Measurements from ENCODE around the gene HSD17B1.
"Not testable (repeated sequence)": the region's sequence is repeated elsewhere in the genome, so short reads cannot be mapped to it uniquely, and the experiment has no call there.

The HSD17B1 gene

GRCh38 chr17:42537826-42538451 lies 14.8 kb upstream of the HSD17B1 start:
- Histone ChIP-seq H3K9me3 (ENCODE audit: control insufficient read depth, insufficient read depth, low read length) (no peaks in the 10 kb centered on the region), H3K4me1 (ENCODE audit: control insufficient read depth, insufficient read depth, low read length) (peaks cover 17% of the 10 kb centered on the region), H3K9ac (ENCODE audit: low read depth, low read length) (no peak overlapping the region), H3K27me3 (ENCODE audit: control insufficient read depth, insufficient read depth, low read length) (peaks cover 7% of the 10 kb centered on the region; the same call in 1 of the 2 replicates), H3K27ac (ENCODE audit: low read depth, low read length) (no peak overlapping the region), H3K4me3 (ENCODE audit: low read depth, low read length) (no peak overlapping the region), H3K36me3 (ENCODE audit: control insufficient read depth, insufficient read depth, low read length) (peaks cover 19% of the 10 kb centered on the region)

GRCh38 chr17:42538482-42538881 lies 14.2 kb upstream of the HSD17B1 start:
- H3K4me1 ChIP-seq (ENCODE audit: control insufficient read depth, insufficient read depth, low read length) = peaks cover 17% of the 10 kb centered on the region
- H3K4me3 ChIP-seq (ENCODE audit: low read depth, low read length) = no peak overlapping the region
- no peaks in the 10 kb centered on the region for H3K9me3 ChIP-seq (ENCODE audit: control insufficient read depth, insufficient read depth, low read length)
- H3K9ac ChIP-seq (ENCODE audit: low read depth, low read length) = no peak overlapping the region
- peaks cover 19% of the 10 kb centered on the region for H3K36me3 ChIP-seq (ENCODE audit: control insufficient read depth, insufficient read depth, low read length)
- H3K27me3 ChIP-seq (ENCODE audit: control insufficient read depth, insufficient read depth, low read length) = peaks cover 5% of the 10 kb centered on the region; the same call in 1 of the 2 replicates
- no peak overlapping the region for H3K27ac ChIP-seq (ENCODE audit: low read depth, low read length)

- not testable (repeated sequence) for H3K4me3 ChIP-seq (ENCODE audit: low read depth, low read length); H3K27me3 ChIP-seq (ENCODE audit: control insufficient read depth, insufficient read depth, low read length); H3K9me3 ChIP-seq (ENCODE audit: control insufficient read depth, insufficient read depth, low read length); H3K27ac ChIP-seq (ENCODE audit: low read depth, low read length); H3K9ac ChIP-seq (ENCODE audit: low read depth, low read length)
- peaks cover 10% of the 10 kb centered on the region for H3K4me1 ChIP-seq (ENCODE audit: control insufficient read depth, insufficient read depth, low read length)
- peaks cover 26% of the 10 kb centered on the region for H3K36me3 ChIP-seq (ENCODE audit: control insufficient read depth, insufficient read depth, low read length)
These were observed 12.2 kb upstream of the HSD17B1 start for GRCh38 chr17:42540558-42540957.

- Histone ChIP-seq H3K4me1 (ENCODE audit: control insufficient read depth, insufficient read depth, low read length) (peaks cover 6% of the 10 kb centered on the region), H3K9me3 (ENCODE audit: control insufficient read depth, insufficient read depth, low read length) (no peaks in the 10 kb centered on the region), H3K36me3 (ENCODE audit: control insufficient read depth, insufficient read depth, low read length) (peaks cover 26% of the 10 kb centered on the region), H3K27me3 (ENCODE audit: control insufficient read depth, insufficient read depth, low read length) (no peaks in the 10 kb centered on the region), H3K27ac (ENCODE audit: low read depth, low read length) (no peak overlapping the region), H3K9ac (ENCODE audit: low read depth, low read length) (no peak overlapping the region), H3K4me3 (ENCODE audit: low read depth, low read length) (no peak overlapping the region)
These were observed 11.5 kb upstream of the HSD17B1 start for GRCh38 chr17:42541041-42541833.

GRCh38 chr17:42543190-42544079 lies 9.3 kb upstream of the HSD17B1 start:
- Histone ChIP-seq H3K4me1 (ENCODE audit: control insufficient read depth, insufficient read depth, low read length) (no peaks in the 10 kb centered on the region; the same call in 1 of the 2 replicates), H3K4me3 (ENCODE audit: low read depth, low read length) (no peak overlapping the region), H3K9me3 (ENCODE audit: control insufficient read depth, insufficient read depth, low read length) (no peaks in the 10 kb centered on the region), H3K36me3 (ENCODE audit: control insufficient read depth, insufficient read depth, low read length) (peaks cover 24% of the 10 kb centered on the region), H3K27me3 (ENCODE audit: control insufficient read depth, insufficient read depth, low read length) (no peaks in the 10 kb centered on the region), H3K9ac (ENCODE audit: low read depth, low read length) (no peak overlapping the region), H3K27ac (ENCODE audit: low read depth, low read length) (no peak overlapping the region)

- peaks cover 4% of the 10 kb centered on the region; the same call in 1 of the 2 replicates for H3K4me1 ChIP-seq (ENCODE audit: control insufficient read depth, insufficient read depth, low read length)
- H3K9ac ChIP-seq (ENCODE audit: low read depth, low read length) = no peak overlapping the region
- peaks cover 4% of the 10 kb centered on the region; the same call in 1 of the 2 replicates for H3K27me3 ChIP-seq (ENCODE audit: control insufficient read depth, insufficient read depth, low read length)
- no peak overlapping the region for H3K4me3 ChIP-seq (ENCODE audit: low read depth, low read length)
- peaks cover 20% of the 10 kb centered on the region for H3K36me3 ChIP-seq (ENCODE audit: control insufficient read depth, insufficient read depth, low read length)
- H3K9me3 ChIP-seq (ENCODE audit: control insufficient read depth, insufficient read depth, low read length) = no peaks in the 10 kb centered on the region
- no peak overlapping the region for H3K27ac ChIP-seq (ENCODE audit: low read depth, low read length)
These were observed 7.8 kb upstream of the HSD17B1 start for GRCh38 chr17:42544874-42545283.

GRCh38 chr17:42545755-42546505 lies 6.8 kb upstream of the HSD17B1 start:
- H3K9me3 ChIP-seq (ENCODE audit: control insufficient read depth, insufficient read depth, low read length); H3K9ac ChIP-seq (ENCODE audit: low read depth, low read length); H3K27me3 ChIP-seq (ENCODE audit: control insufficient read depth, insufficient read depth, low read length); H3K4me3 ChIP-seq (ENCODE audit: low read depth, low read length); H3K27ac ChIP-seq (ENCODE audit: low read depth, low read length); H3K4me1 ChIP-seq (ENCODE audit: control insufficient read depth, insufficient read depth, low read length): not testable (repeated sequence)
- H3K36me3 ChIP-seq (ENCODE audit: control insufficient read depth, insufficient read depth, low read length) = peaks cover 16% of the 10 kb centered on the region

- Histone ChIP-seq H3K4me3 (ENCODE audit: low read depth, low read length) (no peak overlapping the region), H3K27me3 (ENCODE audit: control insufficient read depth, insufficient read depth, low read length) (peaks cover 4% of the 10 kb centered on the region; the same call in 1 of the 2 replicates), H3K27ac (ENCODE audit: low read depth, low read length) (no peak overlapping the region), H3K9ac (ENCODE audit: low read depth, low read length) (no peak overlapping the region), H3K9me3 (ENCODE audit: control insufficient read depth, insufficient read depth, low read length) (no peaks in the 10 kb centered on the region), H3K4me1 (ENCODE audit: control insufficient read depth, insufficient read depth, low read length) (peaks cover 4% of the 10 kb centered on the region; the same call in 1 of the 2 replicates), H3K36me3 (ENCODE audit: control insufficient read depth, insufficient read depth, low read length) (peaks cover 8% of the 10 kb centered on the region)
These were observed 5.7 kb upstream of the HSD17B1 start for GRCh38 chr17:42547001-42547461.

GRCh38 chr17:42547698-42548069 lies 5.0 kb upstream of the HSD17B1 start:
- Histone ChIP-seq H3K4me3 (ENCODE audit: low read depth, low read length) (peak overlapping the region; percentile 58), H3K9me3 (ENCODE audit: control insufficient read depth, insufficient read depth, low read length) (no peaks in the 10 kb centered on the region), H3K27ac (ENCODE audit: low read depth, low read length) (no peak overlapping the region), H3K9ac (ENCODE audit: low read depth, low read length) (no peak overlapping the region), H3K36me3 (ENCODE audit: control insufficient read depth, insufficient read depth, low read length) (peaks cover 8% of the 10 kb centered on the region), H3K4me1 (ENCODE audit: control insufficient read depth, insufficient read depth, low read length) (peaks cover 4% of the 10 kb centered on the region; the same call in 1 of the 2 replicates), H3K27me3 (ENCODE audit: control insufficient read depth, insufficient read depth, low read length) (peaks cover 4% of the 10 kb centered on the region; the same call in 1 of the 2 replicates)
